Activated CD8-positive, alpha-beta T cell treated with anti-CD3 and anti-CD28 coated beads for 36 hours (primary cell): Measurements from ENCODE around the gene VPS35. TPM values are rescaled to one million over a fixed set of nuclear protein-coding genes. Genes with fewer than 3 reads are reported as not detected.

Experiments used
- ATAC-seq: fragments of 200-7000 bp; cut with Tn5 transposase; one replicate; pipeline ENCODE4 v1.10.0; 2021; ENCODE audit warnings: mild to moderate bottlenecking, moderate library complexity
- CTCF ChIA-PET: fragments of 350-600 bp; sonication (Branson Sonifier 250); formaldehyde crosslinking; loops from one replicate; lab custom pipeline; 2021; ENCODE audit warnings: antibody characterized with exemption; lab: Charles Lee
- POLR2A ChIA-PET: fragments of 350-600 bp; sonication (Branson Sonifier 250); formaldehyde crosslinking; loops from one replicate; lab custom pipeline; 2021; ENCODE audit warnings: antibody characterized with exemption; lab: Charles Lee
- DNase-seq: peaks from one replicate; pipeline ENCODE4 v3.0.0-alpha.2; 2020
- H3K27ac Mint-ChIP-seq: one replicate; pipeline ENCODE4 v1.8.0; 2021; ENCODE audit warnings: mild to moderate bottlenecking, mixed read lengths
- H3K27me3 Mint-ChIP-seq: one replicate; pipeline ENCODE4 v1.8.0; 2021; ENCODE audit warnings: mixed read lengths
- H3K36me3 Mint-ChIP-seq: one replicate; pipeline ENCODE4 v1.8.0; 2021; ENCODE audit warnings: low read depth, mixed read lengths
- H3K4me1 Mint-ChIP-seq: one replicate; pipeline ENCODE4 v1.8.0; 2021; ENCODE audit warnings: low read depth, mixed read lengths
- H3K4me3 Mint-ChIP-seq: one replicate; pipeline ENCODE4 v1.8.0; 2021; ENCODE audit warnings: mild to moderate bottlenecking, moderate library complexity, mixed read lengths
- H3K9me3 Mint-ChIP-seq: one replicate; pipeline ENCODE4 v1.8.0; 2021; ENCODE audit warnings: mixed read lengths
- intact Hi-C: fragments of 100-400 bp; cut with micrococcal nuclease; formaldehyde crosslinking; loops from one replicate; pipeline ENCODE4 v1.10.0; 2022
- total RNA-seq, 2 experiments: library from RNA; stranded (reverse); gene quantifications; one replicate each; pipeline ENCODE4 v1.2.3, GENCODE V29; 2021
- TF ChIP-seq, protein P1 (sequence below): fragments of 200-600 bp; IDR thresholded peaks from one replicate; pipeline ENCODE4 v1.8.0; 2022; ENCODE audit warnings: antibody characterized with exemption, mild to moderate bottlenecking

Gene VPS35
- total RNA-seq, 2 experiments from 2014 or later: 83.4 to 94.9 TPM

DNA sequence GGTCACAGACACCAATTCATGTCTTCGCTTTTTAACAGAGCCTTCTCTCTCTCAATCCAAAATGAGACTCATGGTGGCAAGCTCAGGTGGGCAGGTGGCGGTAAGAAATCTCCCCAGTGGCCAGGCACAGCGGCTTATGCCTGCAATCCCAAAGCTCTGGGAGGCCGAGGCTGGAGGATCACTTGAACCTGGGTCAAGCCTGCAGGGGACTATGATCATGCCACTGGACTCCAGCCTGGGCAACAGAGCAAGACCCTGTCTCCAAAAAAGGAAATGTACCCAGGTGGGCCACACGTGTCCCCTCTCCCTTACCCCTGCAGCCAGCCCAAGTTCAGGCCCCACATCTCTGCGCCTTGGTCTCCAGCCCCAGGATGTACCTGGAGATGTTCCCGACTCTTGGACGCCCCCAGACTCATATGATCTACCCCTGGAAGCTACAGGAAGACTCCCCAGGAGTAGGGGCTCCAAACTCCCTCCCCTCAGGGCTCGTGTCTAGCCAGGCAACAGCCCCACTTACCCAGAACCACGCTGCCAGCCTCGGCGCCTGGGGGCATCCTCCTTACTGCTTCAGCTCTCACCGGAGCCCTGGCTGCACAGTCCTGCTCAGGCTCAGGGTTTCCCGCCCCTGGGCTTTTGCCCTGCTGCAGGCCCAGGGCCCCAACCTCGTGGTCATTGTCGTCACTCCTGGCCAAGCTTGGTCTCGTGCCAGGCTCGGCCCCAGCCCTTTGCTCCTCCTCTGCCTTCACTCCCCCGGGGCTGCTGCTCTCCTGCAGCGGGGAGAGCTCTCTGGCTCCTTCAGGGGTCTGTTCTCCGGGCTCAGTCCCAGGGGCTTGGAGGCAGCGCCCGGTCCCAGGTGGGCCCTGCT lies 42.9 kb upstream of the VPS35 start:
- intact Hi-C loops: no loop called here
- Mint-ChIP-seq H3K27me3 (no peaks in the 10 kb centered on the region), H3K4me3 (no peak overlapping the region), H3K27ac (no peak overlapping the region), H3K4me1 (no peaks in the 10 kb centered on the region), H3K9me3 (no peaks in the 10 kb centered on the region), H3K36me3 (no peaks in the 10 kb centered on the region)
- no peak for DNase-seq
- POLR2A ChIA-PET: interaction anchor here (1.0 kb wide), 1 partner anchor 12 kb away, joined by 4 read pairs; no protein-coding TSS in a partner anchor
- no peak for ATAC-seq
- CTCF ChIA-PET: no interaction called here
- TF ChIP-seq, protein P1, sequence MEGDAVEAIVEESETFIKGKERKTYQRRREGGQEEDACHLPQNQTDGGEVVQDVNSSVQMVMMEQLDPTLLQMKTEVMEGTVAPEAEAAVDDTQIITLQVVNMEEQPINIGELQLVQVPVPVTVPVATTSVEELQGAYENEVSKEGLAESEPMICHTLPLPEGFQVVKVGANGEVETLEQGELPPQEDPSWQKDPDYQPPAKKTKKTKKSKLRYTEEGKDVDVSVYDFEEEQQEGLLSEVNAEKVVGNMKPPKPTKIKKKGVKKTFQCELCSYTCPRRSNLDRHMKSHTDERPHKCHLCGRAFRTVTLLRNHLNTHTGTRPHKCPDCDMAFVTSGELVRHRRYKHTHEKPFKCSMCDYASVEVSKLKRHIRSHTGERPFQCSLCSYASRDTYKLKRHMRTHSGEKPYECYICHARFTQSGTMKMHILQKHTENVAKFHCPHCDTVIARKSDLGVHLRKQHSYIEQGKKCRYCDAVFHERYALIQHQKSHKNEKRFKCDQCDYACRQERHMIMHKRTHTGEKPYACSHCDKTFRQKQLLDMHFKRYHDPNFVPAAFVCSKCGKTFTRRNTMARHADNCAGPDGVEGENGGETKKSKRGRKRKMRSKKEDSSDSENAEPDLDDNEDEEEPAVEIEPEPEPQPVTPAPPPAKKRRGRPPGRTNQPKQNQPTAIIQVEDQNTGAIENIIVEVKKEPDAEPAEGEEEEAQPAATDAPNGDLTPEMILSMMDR: no peak

DNA sequence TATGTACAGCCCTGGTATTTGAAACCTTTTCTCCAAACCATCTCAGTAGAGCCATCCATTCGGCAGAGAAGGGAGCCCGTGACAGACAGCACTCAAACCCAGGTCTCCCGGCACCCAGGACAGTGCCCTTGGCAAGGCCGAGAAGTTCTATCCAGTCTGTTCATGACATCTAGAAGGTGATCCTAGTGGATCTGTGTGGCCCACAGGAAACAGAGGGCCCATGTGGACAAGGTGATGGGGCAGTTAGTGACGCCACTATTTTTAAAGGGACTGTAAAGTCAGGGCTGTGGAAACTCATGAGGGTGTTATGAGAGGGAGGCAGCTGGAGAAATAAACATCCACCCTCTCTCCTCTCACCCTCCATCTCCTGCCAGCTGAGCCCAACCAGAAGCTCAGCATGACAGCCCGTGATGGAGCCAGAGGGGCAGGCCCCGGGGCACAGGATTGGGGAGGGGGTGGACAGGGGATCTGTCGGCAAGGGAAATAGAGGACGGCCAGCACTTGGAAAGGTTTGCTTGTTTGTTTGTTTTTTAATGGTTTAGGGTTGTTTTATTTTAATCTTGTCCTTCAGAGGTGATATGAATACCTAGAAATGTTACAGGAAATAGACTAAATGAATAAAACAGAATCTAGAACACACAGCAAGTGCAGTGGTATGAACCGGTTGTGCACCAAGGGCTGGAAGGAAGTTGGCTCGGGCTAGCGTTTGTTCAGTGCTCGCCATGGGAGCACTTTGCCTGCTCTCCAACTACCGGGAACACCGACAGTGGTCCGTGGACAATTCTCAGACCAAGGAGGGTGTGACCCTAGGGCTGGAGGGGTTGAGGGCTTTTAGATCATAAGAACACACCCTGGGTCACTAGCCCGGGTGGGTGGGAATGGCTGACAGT lies 42.1 kb upstream of the VPS35 start:
- H3K4me3 Mint-ChIP-seq: no peak overlapping the region
- no peak overlapping the region for H3K27ac Mint-ChIP-seq
- ChIA-PET CTCF (no interaction called here), POLR2A (interaction anchor here (1.0 kb wide), 1 partner anchor 13 kb away, joined by 4 read pairs; no protein-coding TSS in a partner anchor)
- no peaks in the 10 kb centered on the region for H3K4me1 Mint-ChIP-seq
- DNase-seq (no peak), ATAC-seq (no peak)
- TF ChIP-seq, protein P1: no peak
- intact Hi-C loops: no loop called here
- H3K9me3 Mint-ChIP-seq: no peaks in the 10 kb centered on the region
- H3K27me3 Mint-ChIP-seq: no peaks in the 10 kb centered on the region
- no peaks in the 10 kb centered on the region for H3K36me3 Mint-ChIP-seq

GRCh38 chr16:46730126-46730525 lies 41.1 kb upstream of the VPS35 start:
- peaks cover 5% of the 10 kb centered on the region for H3K9me3 Mint-ChIP-seq
- DNase-seq (no peak), ATAC-seq (no peak)
- H3K27me3 Mint-ChIP-seq: no peaks in the 10 kb centered on the region
- no peak overlapping the region for H3K27ac Mint-ChIP-seq
- intact Hi-C loops: no loop called here
- no peaks in the 10 kb centered on the region for H3K4me1 Mint-ChIP-seq
- POLR2A ChIA-PET: no interaction called here
- H3K4me3 Mint-ChIP-seq: no peak overlapping the region
- CTCF ChIA-PET: no interaction called here
- H3K36me3 Mint-ChIP-seq: no peaks in the 10 kb centered on the region
- TF ChIP-seq, protein P1: no peak

DNA sequence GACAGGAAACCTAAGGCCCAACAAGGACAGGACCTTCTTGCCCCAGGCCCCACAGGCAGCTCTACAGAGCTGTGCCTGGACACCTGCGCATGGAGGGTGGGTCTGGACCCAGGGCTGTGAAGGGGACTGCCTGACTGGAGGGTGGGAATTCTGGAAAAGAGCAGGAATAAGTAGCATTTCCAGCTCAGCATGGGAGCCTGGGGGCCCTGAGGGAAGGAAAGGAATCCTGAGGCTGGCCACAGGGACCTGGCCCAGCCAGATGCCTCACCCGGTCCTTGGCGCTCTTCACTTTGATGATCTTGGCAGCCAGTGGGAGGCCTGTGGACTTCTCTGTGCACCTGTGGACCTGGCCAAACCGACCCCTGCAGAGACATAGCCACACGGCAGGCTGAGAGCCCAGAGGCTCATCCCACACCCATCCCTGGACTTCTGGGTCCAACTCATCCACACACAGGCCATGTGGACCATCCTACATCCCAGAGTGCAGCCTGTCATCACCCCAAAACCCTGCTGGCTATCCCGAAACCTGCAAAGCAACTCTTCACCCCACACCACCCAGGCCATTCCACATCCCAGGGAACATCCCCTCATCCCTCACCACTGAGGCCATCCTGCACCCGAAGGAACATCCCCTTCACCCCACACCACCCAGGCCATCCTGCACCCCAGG lies 40.5 kb upstream of the VPS35 start:
- no peaks in the 10 kb centered on the region for H3K27me3 Mint-ChIP-seq
- H3K9me3 Mint-ChIP-seq: peaks cover 7% of the 10 kb centered on the region
- H3K36me3 Mint-ChIP-seq: no peaks in the 10 kb centered on the region
- H3K4me1 Mint-ChIP-seq: no peaks in the 10 kb centered on the region
- no peak for DNase-seq
- POLR2A ChIA-PET: no interaction called here
- TF ChIP-seq, protein P1: no peak
- ATAC-seq: no peak
- CTCF ChIA-PET: interaction anchor here (1.6 kb wide), 1 partner anchor 56 kb away, joined by 5 read pairs; no protein-coding TSS in a partner anchor
- no peak overlapping the region for H3K4me3 Mint-ChIP-seq
- intact Hi-C loops: no loop called here
- H3K27ac Mint-ChIP-seq: no peak overlapping the region
